Skeletal muscle tissue (tissue), 4 donors: ENCODE data around the gene PLEKHJ1. TPM values are rescaled to one million over a fixed set of nuclear protein-coding genes. Genes with fewer than 3 reads are reported as not detected.
A peak's percentile ranks its signal among the peaks of the same experiment; 100 is the strongest.

Experiments
- H3K27ac ChIP-seq: one replicate; pipeline ENCODE4 v1.7.0; 2013; ENCODE audit warnings: mild to moderate bottlenecking, low read depth, low read length, inconsistent platforms
- H3K27me3 ChIP-seq, 3 donors: one replicate each; pipeline ENCODE4 v1.7.0; 2013; ENCODE audit warnings: low read length in 3 of 3; ENCODE audit not compliant: control insufficient read depth in 3 of 3, insufficient read depth in 3 of 3
- H3K36me3 ChIP-seq, 3 donors: one replicate each; pipeline ENCODE4 v1.7.0; 2013; ENCODE audit warnings: low read length in 3 of 3; ENCODE audit not compliant: control insufficient read depth in 3 of 3, insufficient read depth in 3 of 3
- H3K4me1 ChIP-seq, 3 donors: one replicate each; pipeline ENCODE4 v1.7.0; 2013; ENCODE audit warnings: low read length in 3 of 3, mild to moderate bottlenecking in 3 of 3; ENCODE audit not compliant: control insufficient read depth in 3 of 3, insufficient read depth in 3 of 3
- H3K4me3 ChIP-seq, 3 donors: one replicate each; pipeline ENCODE4 v1.7.0; 2013; ENCODE audit warnings: low read length in 3 of 3
- H3K9ac ChIP-seq, 3 donors: one replicate each; pipeline ENCODE4 v1.7.0; 2013; ENCODE audit warnings: low read length in 3 of 3, mild to moderate bottlenecking in 3 of 3, moderate library complexity in 2 of 3, low read depth in 1 of 3
- H3K9me3 ChIP-seq, 3 donors: one replicate each; pipeline ENCODE4 v1.7.0; 2013; ENCODE audit warnings: low read length in 3 of 3; ENCODE audit not compliant: control insufficient read depth in 3 of 3
- total RNA-seq: library from RNA; depleted of rRNA; stranded (reverse); fragments of >200 nt; gene quantifications from one replicate; pipeline ENCODE4 v1.2.3, GENCODE V29; 2014
- donor health status: Osteomylitis.

The PLEKHJ1 gene
- total RNA-seq, 1 donor from 2014 or later: 63.2 TPM

DNA sequence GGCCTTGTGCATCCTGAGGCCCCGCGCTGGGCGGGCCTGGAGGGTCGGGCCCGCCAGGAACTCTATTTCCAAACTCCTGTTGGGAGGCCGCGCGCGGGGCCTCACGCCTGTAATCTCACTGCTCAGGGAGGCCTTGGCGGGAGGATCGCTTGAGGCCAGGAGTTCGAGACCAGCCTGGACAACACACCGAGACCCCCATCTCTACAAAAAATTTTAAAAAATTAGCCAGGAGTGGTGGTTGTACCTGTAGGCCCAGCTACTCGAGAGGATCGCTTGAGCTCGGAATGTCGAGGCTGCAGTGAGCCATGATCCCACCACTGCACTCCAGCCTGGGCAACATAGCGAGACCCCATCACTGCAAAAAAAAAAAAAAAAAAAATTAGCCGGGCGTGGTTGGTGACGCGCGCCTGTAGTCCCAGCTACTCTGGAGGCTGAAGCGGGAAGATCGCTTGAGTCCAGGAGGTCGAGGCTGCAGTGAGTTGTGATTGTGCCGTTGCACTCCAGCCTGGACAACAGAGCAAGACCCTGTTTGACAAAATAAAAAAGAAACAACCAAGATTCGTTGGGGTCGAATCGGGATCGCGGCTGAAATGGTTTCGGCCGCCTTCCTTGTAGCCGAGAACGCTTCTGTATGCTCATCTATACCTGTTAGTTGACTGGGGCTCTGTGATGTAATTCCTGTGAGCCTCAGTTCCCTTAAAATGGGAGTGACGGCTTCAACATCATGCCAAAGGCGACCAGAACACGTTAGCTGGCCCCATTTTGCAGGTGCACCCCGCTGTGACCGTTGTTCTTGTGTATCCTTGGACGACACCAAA, 1.1 kb upstream of the PLEKHJ1 start:
- peak overlapping the region; percentile 96 for H3K27ac ChIP-seq
- peak overlapping the region; percentile 95 to 97 (median 97) for H3K9ac ChIP-seq
- no peaks in the 10 kb centered on the region for H3K9me3 ChIP-seq
- H3K27me3 ChIP-seq: no peaks in the 10 kb centered on the region
- H3K4me1 ChIP-seq: peaks cover 61 to 74% (median 63%) of the 10 kb centered on the region in 3 donors
- H3K36me3 ChIP-seq: peaks cover 15 to 17% (median 16%) of the 10 kb centered on the region in 3 donors
- peak overlapping the region; percentile 83 to 96 (median 93) for H3K4me3 ChIP-seq

GRCh38 chr19:2236064-2236313, 140 bp downstream of the PLEKHJ1 start:
- Histone ChIP-seq H3K4me3 (peak overlapping the region; percentile 78 to 96 (median 93)), H3K4me1 (peaks cover 60 to 73% (median 61%) of the 10 kb centered on the region in 3 donors), H3K27me3 (no peaks in the 10 kb centered on the region), H3K36me3 (peaks cover 15 to 19% (median 17%) of the 10 kb centered on the region in 3 donors), H3K9me3 (no peaks in the 10 kb centered on the region), H3K9ac (peak overlapping the region in 2 of 3 donors; percentile 97), H3K27ac (peak overlapping the region; percentile 96)

DNA sequence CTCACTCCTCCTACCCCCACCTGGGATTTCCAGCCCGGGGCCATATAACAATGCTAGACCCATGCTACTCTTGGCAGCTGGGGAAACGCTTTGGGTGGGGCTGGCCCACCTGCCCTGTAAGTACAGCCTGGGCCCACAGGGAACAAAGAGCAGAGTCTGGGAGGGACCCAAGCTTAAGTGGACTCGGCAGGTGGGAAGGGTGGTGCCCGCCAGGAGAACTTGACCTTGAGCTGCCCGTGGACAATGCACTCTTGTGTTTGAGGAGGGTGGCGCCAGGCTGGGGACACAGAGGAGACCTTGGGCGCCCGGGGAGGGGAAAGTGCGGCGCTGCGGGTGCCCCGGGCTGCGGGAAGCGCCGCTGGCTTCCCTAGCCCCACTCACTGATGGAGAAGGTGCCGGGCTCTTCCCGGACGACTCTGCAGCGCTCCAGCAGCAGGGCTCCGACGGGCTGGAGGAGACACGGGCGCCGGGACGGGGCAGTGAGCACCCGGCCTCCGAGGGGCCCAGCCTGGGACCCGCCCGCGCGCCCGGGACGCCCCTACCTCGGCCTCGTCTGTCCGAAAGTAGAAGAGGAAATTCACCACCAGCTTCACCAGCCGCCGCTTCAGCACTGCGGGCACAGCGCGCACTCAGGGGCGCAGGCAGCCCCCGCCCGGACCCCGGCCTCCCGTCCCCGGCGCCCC, 607 bp downstream of the PLEKHJ1 start:
- Histone ChIP-seq H3K4me3 (peak overlapping the region; percentile 78 to 96 (median 93)), H3K27ac (peak overlapping the region; percentile 96), H3K9ac (peak overlapping the region; percentile 37 to 97 (median 97)), H3K9me3 (no peaks in the 10 kb centered on the region), H3K27me3 (no peaks in the 10 kb centered on the region), H3K4me1 (peaks cover 60 to 73% (median 61%) of the 10 kb centered on the region in 3 donors), H3K36me3 (peaks cover 15 to 21% (median 17%) of the 10 kb centered on the region in 3 donors)

- H3K27ac ChIP-seq: peak overlapping the region; percentile 96
- H3K4me1 ChIP-seq: peaks cover 58 to 72% (median 59%) of the 10 kb centered on the region in 3 donors
- H3K4me3 ChIP-seq: peak overlapping the region; percentile 78 to 96 (median 93)
- H3K9me3 ChIP-seq: no peaks in the 10 kb centered on the region
- H3K36me3 ChIP-seq: peaks cover 20 to 25% (median 20%) of the 10 kb centered on the region in 3 donors
- H3K27me3 ChIP-seq: no peaks in the 10 kb centered on the region
- H3K9ac ChIP-seq: peak overlapping the region; percentile 37 to 97 (median 97)
These were observed 1.1 kb downstream of the PLEKHJ1 start for GRCh38 chr19:2234996-2235380.

DNA sequence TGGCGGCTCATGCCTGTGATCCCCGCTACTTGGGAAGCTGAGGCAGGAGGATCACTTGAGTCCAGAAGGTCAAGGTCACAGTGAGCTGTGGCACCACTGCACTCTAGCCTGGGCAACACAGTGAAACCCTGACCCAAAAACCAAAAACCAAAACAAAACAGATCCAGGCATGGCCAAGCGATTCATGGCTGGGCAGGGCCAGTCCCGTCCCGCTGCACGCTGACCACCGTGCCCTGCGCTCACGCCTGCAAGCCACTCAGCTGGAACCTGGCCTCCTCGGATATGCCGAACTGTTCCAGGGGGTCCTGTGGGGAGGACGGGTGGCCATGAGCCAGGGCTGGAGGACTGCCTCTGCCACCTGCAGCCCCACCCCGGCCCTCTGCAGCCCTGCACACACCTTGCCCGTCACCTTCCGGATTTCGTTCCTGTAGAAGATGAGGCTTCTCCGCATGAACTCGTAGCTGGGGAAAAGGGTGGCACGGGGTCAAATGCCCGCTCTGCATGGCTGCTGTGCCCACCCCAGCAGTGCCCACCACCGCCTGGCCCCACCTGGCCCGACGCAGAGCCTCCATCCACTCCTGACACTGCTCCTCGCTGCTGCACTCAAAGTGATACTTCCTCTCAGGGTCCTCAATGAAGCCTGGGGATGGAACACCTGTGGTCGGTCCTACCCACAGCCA, 2.4 kb downstream of the PLEKHJ1 start:
- peaks cover 49 to 70% (median 54%) of the 10 kb centered on the region in 3 donors for H3K4me1 ChIP-seq
- peak overlapping the region in 1 of 3 donors; percentile 16 for H3K9ac ChIP-seq
- peaks cover 20 to 28% (median 26%) of the 10 kb centered on the region in 3 donors for H3K36me3 ChIP-seq
- H3K9me3 ChIP-seq: no peaks in the 10 kb centered on the region
- no peaks in the 10 kb centered on the region for H3K27me3 ChIP-seq
- no peak overlapping the region for H3K27ac ChIP-seq
- no peak overlapping the region for H3K4me3 ChIP-seq

DNA sequence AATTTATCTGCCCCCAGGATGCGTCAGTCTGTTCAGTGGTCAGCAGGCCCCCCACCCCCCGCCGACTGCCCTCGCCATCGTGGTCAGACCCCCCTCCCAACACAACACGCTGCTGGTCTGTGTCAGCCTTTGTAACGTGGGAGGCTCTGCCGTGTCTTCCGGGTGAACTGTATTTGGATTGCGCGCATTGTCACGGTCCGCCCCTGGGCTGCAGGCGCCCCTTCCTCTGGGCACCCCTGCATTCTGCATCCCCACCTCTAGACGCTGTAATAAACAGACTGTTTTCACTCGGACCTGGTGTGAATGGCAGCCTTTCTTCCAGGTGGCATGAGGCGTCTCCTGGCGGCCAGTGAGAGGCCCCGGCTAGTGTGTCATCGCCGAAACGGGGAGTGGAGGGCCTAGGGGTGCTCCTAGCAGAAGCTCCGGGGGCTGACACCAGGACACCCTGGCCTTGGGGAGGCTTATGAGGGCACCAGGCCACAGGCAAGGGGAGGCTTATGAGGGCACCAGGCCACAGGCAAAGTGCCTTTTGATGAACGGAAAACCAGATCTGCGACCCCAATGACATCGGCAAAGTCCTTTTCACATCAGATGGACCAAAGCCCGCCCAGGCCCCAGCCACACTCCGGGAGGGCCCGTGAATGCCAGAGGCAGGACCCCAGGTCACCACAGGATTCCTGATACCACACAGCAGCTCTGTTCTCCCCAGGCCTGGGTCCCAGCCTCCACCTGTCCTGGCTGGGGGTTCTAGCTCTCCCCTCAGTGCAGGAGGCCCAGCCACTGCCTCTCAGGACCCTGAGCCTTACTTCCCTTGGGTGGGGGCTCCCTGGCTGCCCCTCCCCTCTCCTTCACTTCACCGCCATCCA, 3.6 kb downstream of the PLEKHJ1 start:
- Histone ChIP-seq H3K4me3 (no peak overlapping the region), H3K36me3 (peaks cover 25 to 31% (median 26%) of the 10 kb centered on the region in 3 donors), H3K27me3 (no peaks in the 10 kb centered on the region), H3K9me3 (no peaks in the 10 kb centered on the region), H3K9ac (no peak overlapping the region), H3K4me1 (peaks cover 43 to 64% (median 47%) of the 10 kb centered on the region in 3 donors), H3K27ac (no peak overlapping the region)

DNA sequence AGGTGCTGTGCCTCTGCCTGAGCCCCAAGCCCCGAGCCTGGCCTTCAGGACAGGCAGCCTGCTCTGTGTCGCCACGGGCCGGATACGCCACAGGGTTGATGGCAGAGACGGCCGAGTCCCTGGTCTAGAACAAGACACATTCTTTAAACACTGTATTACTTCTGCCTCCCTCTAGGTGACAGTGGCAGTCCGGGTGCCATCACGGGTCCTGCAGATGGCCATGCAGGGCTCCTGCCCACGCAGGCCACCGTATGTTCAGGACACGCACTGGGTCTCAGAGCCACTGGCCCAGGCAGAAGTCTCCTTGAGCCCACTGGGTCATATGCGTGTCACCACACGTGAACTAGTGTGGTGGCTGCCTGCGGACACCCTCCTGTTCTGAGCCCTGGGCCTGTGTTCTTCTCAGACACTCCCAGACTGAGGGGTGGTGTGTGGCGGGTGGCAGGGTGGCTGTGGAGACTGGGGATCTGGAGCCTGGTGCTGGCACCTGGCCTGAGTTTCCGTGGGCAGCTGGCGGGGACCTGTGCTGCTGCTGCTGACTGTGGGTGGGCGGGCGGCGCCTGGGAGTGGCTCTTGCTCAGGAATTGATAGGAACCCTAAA, 4.4 kb downstream of the PLEKHJ1 start:
- H3K4me3 ChIP-seq: peak overlapping the region in 1 of 3 donors; percentile 8
- peak overlapping the region in 2 of 3 donors; percentile 45 to 60 for H3K9ac ChIP-seq
- H3K9me3 ChIP-seq: no peaks in the 10 kb centered on the region
- peak overlapping the region; percentile 75 for H3K27ac ChIP-seq
- H3K27me3 ChIP-seq: no peaks in the 10 kb centered on the region
- H3K36me3 ChIP-seq: peaks cover 26 to 33% (median 29%) of the 10 kb centered on the region in 3 donors
- peaks cover 37 to 61% (median 42%) of the 10 kb centered on the region in 3 donors for H3K4me1 ChIP-seq

GRCh38 chr19:2230807-2231533, 5.2 kb downstream of the PLEKHJ1 start:
- Histone ChIP-seq H3K4me1 (peaks cover 35 to 61% (median 42%) of the 10 kb centered on the region in 3 donors), H3K4me3 (peak overlapping the region in 2 of 3 donors; percentile 8 to 35), H3K9me3 (no peaks in the 10 kb centered on the region), H3K36me3 (peaks cover 28 to 39% (median 35%) of the 10 kb centered on the region in 3 donors), H3K27me3 (no peaks in the 10 kb centered on the region), H3K9ac (peak overlapping the region in 2 of 3 donors; percentile 45 to 60), H3K27ac (peak overlapping the region; percentile 75)
